Measurements from ENCODE around the gene MYO10.

Gene MYO10

DNA sequence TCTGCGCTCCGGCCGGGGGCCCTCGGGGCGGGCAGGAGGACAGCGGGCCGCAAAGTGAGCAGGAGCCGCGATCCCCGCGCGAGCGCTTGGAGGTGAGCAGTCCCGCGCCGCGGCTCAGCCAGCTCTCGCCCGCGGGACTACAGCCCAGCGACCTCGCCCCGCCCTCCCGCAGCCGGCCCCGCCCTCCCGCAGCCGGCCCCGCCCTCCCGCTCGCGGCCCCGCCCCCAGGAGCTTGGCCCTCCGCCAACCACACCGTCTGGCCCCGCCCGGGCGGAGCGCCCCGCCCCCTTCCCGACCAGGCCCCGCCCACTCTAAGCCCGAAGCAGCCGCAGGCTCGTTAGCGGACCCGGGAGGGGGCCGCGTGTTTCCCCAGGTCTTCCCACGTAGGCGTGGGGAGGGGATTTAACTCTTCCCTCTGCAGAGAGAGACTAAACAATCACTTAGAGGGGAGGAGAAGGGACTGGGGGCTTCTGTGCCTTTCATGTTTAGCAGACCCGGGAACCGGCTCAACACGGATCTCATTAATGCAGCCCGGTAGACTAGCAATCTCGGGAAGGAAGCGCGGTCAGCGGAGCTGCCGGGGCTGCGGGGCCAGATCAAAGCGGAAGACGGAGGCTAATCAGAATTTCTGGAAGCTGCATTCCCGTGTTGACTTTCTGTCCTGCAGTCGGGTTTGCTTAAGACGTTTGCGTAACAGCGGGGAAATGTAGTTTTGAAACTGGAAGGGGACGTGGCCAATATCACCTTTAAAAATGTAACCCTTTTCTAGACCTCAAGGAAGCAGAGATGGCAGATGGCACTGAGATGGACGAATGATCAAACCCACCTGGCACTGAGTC is at the start of gene MYO10:
TSS of gene MYO10 (minus strand) at position 139 of the 839 bp plus-strand sequence. CDS start 480 bp downstream, outside the sequence.
- TF ChIP-seq, protein P1, sequence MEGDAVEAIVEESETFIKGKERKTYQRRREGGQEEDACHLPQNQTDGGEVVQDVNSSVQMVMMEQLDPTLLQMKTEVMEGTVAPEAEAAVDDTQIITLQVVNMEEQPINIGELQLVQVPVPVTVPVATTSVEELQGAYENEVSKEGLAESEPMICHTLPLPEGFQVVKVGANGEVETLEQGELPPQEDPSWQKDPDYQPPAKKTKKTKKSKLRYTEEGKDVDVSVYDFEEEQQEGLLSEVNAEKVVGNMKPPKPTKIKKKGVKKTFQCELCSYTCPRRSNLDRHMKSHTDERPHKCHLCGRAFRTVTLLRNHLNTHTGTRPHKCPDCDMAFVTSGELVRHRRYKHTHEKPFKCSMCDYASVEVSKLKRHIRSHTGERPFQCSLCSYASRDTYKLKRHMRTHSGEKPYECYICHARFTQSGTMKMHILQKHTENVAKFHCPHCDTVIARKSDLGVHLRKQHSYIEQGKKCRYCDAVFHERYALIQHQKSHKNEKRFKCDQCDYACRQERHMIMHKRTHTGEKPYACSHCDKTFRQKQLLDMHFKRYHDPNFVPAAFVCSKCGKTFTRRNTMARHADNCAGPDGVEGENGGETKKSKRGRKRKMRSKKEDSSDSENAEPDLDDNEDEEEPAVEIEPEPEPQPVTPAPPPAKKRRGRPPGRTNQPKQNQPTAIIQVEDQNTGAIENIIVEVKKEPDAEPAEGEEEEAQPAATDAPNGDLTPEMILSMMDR (IDR thresholded peaks at IDR 0.05): no peak

DNA sequence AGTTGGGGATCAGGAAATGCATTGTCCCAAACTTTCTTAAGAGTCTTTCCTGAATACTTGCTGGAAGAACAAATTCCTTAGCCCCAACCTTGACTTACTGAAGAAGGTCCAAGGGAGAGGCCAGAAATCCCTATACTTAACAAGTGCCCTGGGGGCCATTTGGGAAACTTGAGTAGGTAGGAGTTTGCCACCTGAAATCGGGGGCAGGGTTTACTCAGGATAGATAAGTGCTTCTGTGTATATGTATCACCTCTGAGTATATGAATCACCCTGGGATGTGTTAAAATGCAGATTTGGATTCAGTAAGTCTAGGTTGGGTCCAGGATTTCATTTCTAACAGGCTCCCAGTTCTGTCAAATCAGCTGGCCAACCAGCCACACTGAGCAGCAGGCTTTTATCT is 47.9 kb upstream of the MYO10 start:
- TF ChIP-seq, protein P1 (IDR thresholded peaks at IDR 0.05): no peak

DNA sequence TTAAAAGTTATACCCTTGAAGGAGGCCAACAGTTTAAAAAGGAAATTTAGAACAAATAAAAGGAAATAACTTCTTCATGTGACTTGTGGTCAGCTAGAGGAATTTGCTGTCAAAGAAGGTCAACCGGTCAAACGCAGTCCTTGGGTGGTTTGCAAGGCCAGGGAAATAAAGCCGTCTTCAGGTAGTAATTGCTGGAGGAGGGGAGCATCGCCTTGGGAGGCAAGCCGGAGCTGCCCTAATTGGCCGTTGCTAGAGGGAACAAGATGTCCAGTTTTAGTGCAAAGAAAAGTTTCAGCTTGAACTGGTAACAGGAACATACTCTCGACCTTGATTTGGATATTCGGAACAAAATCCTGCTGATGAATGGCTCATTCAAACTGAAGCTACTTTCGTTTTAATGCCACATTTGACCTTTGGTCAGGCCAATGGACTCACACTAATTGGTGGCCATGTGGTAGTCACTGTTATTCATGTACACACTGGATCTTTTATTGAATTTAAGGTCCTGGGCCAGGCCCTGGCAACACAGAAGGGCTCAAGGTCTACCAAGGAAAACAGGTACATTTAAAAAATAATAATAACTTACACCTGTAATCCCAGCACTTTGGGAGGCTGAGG is 47.0 kb upstream of the MYO10 start:
- TF ChIP-seq, protein P1 (IDR thresholded peaks at IDR 0.05): no peak

DNA sequence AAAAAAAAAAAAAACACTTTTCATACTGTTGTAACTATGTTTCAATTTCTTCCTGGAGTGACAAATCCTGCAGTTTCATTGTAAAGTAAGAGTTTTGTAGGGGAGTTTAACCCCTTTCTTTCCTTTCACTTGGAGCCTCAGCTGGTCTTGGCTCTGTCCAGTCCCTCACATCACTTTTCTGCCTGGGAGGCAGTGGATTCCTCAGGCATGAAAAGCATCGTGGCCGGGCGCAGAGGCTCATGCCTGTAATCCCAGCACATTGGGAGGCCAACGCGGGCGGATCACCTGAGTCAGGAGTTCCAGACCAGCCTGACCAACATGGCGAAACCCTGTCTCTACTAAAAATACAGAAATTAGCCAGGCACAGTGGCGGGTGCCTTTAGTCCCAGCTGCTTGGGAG is 45.6 kb upstream of the MYO10 start:
- TF ChIP-seq, protein P1 (IDR thresholded peaks at IDR 0.05): no peak

DNA sequence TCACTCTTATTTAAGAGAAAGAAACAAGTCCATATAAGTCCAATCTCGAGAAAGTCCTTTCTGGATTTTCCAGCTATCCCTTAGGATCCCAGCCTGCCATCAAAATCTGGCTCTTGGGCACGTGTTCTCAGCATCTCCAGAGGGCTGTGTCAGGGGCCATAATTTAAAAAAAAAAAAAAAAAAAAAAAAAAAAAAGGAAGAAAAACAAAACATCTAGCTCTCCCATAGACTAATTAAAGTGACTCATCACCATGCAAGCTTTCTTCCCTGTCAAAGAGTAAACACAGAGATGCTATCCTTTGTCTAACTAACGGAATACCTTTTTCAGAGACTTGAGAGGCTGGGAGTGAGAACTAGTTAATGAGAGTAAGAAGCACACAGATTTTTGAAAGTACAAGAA is 44.9 kb upstream of the MYO10 start:
- TF ChIP-seq, protein P1 (IDR thresholded peaks at IDR 0.05): no peak

DNA sequence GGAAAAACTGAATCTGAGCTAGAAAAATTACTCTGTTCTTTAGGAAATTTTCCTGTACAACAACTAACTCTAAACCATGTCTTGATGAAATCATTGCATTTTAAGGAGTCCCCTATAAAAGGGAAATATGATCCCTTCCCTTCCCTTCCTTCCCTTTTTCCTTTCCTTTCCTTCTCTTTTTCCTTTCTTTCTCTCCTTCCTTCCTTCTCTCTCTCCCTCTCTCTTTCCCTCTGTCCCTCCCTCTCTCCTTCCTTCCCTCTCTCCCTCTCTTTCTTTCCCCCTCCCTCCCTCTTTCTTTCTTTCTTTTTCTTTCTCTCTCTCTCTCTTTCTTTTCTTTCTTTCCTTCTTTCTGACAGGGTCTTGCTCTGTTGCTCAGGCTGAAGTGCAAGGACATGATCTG is 42.2 kb upstream of the MYO10 start:
- TF ChIP-seq, protein P1 (IDR thresholded peaks at IDR 0.05): no peak

DNA sequence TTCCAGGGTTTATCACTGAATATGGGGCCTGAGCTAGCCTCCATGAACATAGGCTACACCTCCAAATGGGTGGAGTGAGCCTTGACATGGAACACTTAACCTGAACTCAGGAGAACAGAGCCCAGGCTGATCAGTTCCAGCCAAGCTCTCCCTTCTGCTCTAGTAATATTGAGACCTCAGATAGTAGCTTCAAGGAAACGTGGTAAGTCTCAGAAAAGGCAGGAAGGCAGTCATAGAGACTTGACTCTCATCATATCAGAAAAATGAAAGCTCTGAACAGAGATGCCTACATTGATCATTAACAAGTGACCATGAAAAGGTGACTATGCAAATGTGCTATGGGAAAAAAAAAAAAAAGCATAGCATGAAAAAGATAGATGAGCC is 40.5 kb upstream of the MYO10 start:
- TF ChIP-seq, protein P1 (IDR thresholded peaks at IDR 0.05): no peak

Data from LNCAP (cell line).